GM21447 (cell line): Measurements from ENCODE around the gene TPRKB.
"Not testable (repeated sequence)": the region's sequence is repeated elsewhere in the genome, so short reads cannot be mapped to it uniquely, and the experiment has no call there.

Experiments
- ATAC-seq: cut with Tn5 transposase; IDR thresholded peaks from one replicate; pipeline ENCODE4 v1.9.1; 2021; ENCODE audit not compliant: unreplicated experiment

Gene TPRKB

DNA sequence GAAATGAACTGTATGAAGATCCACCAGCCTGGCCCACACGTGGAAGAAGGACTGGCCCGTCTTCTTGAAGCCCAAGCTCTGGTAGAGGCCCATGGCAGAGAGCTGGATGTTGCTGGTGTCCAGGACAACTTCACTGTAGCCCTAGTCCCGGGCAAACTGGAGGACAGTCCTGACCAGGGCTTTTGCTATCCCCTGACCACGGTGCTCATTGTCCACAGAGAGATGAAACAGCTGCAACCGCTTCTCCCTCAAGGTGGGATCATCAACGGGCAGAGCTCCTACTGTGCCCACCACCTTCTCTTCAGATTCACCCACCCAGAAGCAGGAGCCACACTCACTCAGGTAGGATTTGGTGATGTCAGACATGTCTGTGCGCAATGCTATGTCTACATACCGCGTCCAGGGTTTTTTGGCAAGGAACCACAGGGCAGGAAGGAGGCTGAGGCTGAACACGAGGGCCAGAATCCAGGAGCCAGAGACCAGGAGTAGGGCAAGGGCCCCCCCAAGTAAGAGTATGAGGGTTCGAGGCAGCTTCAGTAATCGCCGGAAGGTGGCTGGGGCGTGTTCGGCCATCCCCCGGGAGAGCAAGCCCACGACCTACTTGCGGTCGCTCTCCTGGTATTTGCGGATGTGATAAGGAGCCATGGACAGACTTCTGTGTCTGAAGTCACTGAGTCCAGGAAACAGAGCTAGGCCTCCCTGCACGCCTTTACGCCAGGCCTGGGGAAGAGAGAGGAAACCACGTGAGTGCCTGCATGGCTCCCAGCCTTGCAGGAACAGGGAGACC, 36.3 kb downstream of the TPRKB start:
- no peak for ATAC-seq

DNA sequence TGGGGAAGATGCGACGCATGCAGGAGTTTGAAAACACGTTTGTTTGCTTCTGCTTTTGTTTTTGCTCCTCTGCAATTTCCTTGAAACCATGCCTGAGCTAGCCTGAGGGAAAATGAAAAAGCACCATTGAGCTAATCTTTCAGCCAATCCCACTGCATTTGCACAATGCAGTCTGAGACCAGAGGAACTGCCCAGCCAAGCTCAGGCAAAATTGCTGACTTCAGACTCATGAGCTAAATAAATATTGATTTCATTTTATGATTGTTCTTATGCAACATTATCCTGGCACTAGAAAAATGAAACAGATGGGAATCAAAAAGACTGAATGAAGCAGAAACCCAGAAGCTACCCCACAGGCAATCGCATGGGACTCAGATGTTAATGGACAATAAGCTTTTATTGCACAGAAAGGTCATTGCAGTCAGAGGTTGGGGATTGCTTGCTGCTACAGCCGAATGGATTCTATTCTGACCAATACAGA, 37.0 kb downstream of the TPRKB start:
- no peak for ATAC-seq

DNA sequence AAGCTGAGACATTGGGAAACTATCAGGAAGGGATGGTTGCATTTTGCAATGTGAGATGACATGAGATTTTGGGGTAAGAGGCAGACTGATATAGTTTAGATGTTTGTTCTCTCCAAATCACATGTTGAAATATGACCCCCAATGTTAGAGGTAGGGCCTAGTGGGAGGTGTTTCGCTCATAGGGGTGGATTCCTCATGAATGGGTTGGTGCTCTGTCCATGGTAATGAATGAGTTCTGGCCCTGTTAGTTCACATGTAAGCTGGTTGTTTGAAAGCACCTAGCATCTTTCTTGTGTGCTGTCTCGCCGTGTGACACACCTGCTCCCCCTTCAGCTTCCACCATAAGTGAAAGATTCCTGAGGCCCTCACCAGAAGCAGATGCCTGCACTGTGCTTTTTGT, 37.7 kb downstream of the TPRKB start:
- no peak for ATAC-seq

DNA sequence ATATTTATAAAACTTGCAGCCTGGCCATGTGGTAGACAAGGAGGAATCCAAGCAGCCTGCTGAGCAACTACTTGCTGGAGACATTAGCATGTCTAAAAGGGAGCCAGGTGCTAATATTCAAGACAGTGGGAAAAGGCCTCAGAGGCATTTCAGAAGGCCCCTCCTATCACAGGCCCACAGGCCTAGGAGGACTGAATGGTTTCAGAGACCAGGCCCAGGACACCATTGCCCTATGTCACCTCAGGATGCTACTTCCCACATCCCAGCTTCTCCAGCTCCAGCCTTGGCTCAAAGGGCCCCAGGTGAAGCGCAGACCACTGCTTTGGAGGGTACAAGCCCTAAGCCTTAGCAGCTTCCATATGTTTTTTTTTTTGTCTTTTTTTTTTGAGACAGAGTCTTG, 39.0 kb downstream of the TPRKB start:
- ATAC-seq: no peak

DNA sequence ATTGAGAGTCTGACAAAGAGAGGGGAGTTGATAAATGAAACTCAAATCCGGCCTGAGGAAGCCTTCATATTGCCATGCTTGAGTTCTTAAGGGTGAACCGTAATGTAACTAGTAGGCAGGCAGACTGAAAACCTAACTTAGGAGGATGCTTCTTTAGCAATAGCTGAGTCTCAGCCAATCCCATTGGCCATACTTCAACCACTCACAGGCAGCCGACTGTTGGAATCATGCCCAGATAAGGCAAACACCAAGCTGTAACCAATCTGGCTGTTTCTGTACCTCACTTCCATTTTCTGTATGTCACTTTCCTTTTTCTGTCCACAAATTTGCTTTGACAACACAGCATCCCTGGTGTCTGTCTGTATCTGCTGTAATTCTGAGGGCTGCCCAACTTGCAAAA, 39.5 kb downstream of the TPRKB start:
- no peak for ATAC-seq

DNA sequence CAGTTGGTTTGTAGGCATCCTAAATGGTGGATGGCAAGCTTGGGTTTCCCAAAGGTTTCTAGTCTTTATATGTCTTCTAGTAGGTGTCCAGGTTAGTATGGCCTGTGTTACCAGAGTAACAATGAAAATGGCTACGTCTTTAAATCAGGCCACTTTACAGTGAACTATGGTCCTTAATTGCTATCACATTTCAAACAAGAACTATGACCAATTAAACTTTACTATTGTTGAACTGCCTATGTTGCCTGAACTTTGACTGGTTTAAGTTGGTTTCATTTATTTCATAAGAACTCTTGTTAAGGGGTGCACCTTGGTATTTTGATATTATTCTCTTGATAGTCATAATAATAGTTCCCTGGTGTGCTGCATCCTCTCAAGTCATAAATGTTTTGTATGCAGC, 40.2 kb downstream of the TPRKB start:
- ATAC-seq: not testable (repeated sequence)

DNA sequence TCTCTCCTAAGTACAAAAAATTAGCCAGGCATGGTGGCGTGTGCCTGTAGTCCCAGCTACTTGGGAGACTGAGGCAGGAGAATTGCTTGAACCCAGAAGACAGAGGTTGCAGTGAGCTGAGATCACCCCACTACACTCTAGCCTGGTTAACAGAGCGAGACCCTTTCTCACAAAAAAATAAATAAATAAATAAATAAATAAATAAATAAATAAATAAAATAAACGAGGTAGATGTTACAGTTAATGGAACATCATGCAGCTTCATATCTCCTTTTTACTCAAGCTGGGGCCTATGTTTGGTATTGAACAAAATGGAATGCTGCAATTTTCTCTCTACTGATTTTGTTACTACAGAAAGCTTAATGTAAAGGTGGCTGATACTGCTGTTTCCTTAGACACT, 40.6 kb downstream of the TPRKB start:
- not testable (repeated sequence) for ATAC-seq

DNA sequence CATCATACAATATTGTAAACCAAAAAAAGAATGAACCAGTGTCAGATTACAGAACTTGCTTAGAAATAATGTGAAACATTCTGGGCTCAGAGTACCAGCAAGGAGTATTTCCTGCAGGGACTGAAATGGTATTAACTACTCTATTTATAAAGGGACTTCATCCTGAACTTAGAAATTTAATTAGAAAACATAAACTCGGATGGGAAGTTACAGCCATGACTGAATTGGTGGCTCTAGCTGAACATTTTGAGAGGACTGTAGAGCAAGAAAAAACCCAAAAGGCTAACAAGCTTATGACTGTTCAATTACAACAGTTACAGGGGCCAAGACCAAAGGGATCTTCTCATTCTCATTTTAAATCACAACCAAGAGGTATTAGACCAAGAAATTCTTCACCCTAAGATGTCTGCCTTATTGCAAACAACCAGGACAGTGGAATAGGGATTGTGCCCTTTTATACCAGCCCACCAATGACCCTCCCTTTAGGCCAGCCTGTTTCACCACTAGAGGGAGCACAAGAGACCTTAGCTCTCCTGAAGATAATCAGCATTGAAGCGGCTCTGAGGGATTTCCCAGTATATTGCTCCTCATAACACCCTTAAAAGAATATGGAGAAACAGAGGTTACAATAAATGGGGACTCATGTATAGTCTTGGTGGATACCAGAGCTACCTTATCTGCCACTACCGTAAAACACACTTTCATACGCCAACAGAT, 46.6 kb downstream of the TPRKB start:
- ATAC-seq: not testable (repeated sequence)

DNA sequence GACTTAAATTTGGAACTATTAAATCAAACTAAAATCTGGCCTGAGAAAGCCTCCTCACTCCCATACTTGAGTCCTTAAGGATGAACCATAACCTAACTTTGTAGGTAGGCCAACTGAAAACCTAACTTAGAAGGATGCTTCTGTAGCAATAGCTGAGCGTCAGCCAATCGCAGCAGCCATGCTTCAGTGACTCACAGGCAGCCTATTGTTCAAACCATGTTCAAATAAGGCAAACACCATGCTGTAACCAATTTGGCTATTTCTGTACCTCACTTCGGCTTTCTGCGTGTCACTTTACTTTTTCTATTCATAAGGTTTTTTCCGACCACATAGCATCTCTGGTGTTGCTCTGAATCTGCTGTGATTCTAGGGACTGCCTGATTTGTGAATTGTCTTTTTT, 48.7 kb downstream of the TPRKB start:
- ATAC-seq: not testable (repeated sequence)

DNA sequence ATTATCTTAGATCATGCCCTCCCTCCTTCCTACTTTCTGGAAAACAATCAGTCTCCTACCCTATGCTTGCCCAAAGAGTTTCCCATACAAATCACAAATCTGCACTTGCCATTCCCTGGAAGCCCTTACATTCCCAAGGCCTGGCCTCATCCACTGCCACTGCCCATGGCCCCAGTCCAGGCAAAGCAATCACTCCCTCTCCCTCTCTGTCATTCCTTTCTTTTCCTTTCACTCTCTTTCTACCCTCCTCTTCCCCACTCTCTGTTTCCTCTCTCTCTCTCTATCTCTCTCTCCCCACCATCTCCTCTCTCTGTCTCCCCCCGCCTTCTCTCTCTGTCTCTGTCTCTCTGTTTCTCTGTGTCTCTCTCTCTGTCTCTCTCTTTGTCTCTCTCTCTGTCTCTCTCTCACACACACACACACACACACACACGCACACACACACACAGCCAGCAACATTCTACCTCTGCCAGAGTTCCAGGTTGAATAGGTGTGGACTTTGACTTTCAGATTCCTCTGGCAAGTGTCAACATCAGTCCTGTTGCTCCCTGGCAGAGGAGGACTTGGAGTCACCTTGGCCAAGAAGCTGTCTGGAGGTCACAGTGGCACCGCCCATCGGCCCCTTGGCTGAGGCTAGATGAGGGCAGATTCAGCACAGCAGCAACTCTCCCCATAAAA, 51.2 kb downstream of the TPRKB start:
- ATAC-seq: no peak

DNA sequence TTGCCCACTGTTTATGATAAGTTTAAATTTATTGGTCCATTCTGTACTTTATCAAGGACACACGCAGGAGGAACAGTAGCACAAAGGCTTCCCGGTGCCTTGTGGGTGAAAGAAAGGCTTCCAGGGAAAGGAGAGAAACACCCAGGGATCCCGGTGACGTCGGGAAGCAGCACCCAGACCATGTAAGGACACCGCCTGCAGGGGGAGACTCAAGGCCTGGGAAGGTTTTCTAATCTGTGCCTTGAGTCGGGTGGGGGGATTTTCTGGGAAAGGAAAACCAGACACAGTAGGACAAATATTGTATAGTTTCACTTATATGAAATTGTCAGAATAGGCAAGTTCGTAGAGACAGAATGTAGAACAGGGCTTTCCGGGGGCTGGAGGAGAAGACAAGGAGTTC, 52.2 kb downstream of the TPRKB start:
- not testable (repeated sequence) for ATAC-seq

DNA sequence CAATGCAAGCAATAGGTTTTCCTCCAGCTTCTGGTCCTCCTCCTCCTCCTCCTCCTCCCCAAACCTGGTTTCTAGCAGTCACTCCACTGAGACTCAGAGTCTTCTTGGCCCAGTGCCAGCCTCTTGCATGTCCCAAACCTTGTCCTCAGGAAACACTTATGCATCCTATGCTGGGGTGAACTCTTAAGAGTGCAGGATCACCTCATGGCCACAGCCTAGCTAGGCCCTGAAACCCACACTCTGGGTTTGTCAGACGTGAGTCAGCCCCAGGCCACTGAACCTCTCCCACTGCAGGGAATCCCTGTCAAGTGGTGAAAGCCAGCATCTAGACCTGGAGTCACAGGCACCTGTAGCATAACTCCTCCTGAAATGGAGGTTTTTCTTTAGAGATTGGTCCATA, 52.8 kb downstream of the TPRKB start:
- ATAC-seq: not testable (repeated sequence)

DNA sequence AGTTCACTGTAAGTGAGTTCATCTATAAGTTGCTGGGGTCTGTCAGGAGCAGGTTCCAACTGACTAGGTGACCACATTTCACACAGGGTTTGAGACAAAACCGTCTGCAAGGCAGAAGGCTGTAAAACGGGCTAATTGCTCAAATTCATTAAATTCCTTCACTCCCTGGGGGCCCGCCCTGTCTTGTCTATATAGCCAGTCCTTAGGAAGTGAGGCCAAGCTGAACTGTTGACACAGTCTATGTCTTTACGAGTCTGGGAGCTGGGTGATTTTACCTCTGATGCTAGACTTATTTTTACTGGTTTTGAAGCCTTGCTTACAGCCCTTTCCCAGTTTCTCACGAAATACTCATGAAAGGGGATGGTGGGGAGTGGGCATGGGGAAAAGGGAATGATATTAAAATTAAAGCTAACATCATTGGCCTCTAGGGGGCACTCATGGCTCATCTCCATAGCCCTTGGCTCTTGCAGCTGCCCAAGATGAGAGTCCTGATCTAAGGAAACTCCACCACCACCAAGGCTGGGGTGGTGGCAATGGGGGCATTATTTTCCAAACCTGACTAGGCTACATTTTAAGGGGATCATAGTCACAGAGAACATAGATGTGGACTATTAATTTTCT, 57.1 kb downstream of the TPRKB start:
- ATAC-seq: not testable (repeated sequence)
